SK-N-MC (cell line): ENCODE measurements around the gene EIF4EBP3.

Source experiments
- EZH2 ChIP-seq: fragments of 200-600 bp; sonication (generic); IDR thresholded peaks from one replicate; pipeline ENCODE4 v1.6.1; 2017; ENCODE audit warnings: antibody characterized with exemption
- POLR2AphosphoS5 ChIP-seq: IDR thresholded peaks from 2 replicates; pipeline ENCODE4 v1.6.1; 2012; ENCODE audit warnings: mild to moderate bottlenecking, low read depth, low read length, borderline replicate concordance

- TF ChIP-seq POLR2AphosphoS5 (no peak), EZH2 (no peak)
Observed at GRCh38 chr5:140570058-140570457, 22.6 kb downstream of the EIF4EBP3 start.
